Right kidney (tissue), 9 donors: ENCODE data around the gene DCP1B.

ENCODE experiments used
- DNase-seq: peaks from one replicate; pipeline ENCODE4 v3.0.0-alpha.2; 2016
- long read RNA-seq, 8 donors: transcript quantifications; one replicate each; lab custom pipeline, GENCODE V29; 2026

Gene DCP1B
- long read RNA-seq, donor 1, transcript DCP1B-201 (9 exons, 2,086 nt), result major isoform, 5 of 13 reads
- long read RNA-seq, donor 1, partial matches to known transcripts, result 6 of 13 reads
- long read RNA-seq, donor 1, other reads (novel, unspliced or antisense), result 0 of 13 reads
- long read RNA-seq, donor 2, partial matches to known transcripts, result 0 of 3 reads
- long read RNA-seq, donor 2, other reads (novel, unspliced or antisense), result 0 of 3 reads
- long read RNA-seq, donor 3, partial matches to known transcripts, result 0 of 3 reads
- long read RNA-seq, donor 3, other reads (novel, unspliced or antisense), result 0 of 3 reads
- long read RNA-seq, donor 4, transcript DCP1B-201 (9 exons, 2,086 nt), result major isoform, 6 of 15 reads
- long read RNA-seq, donor 4, partial matches to known transcripts, result 5 of 15 reads
- long read RNA-seq, donor 4, other reads (novel, unspliced or antisense), result 0 of 15 reads
- long read RNA-seq, donor 5, partial matches to known transcripts, result 0 of 7 reads
- long read RNA-seq, donor 5, other reads (novel, unspliced or antisense), result 0 of 7 reads
- long read RNA-seq, donor 6, partial matches to known transcripts, result 15 of 21 reads
- long read RNA-seq, donor 6, other reads (novel, unspliced or antisense), result 0 of 21 reads
- long read RNA-seq, donor 7, transcript DCP1B-201 (9 exons, 2,086 nt), result major isoform, 5 of 27 reads
- long read RNA-seq, donor 7, partial matches to known transcripts, result 18 of 27 reads
- long read RNA-seq, donor 7, other reads (novel, unspliced or antisense), result 0 of 27 reads
- long read RNA-seq, donor 8, partial matches to known transcripts, result 6 of 8 reads
- long read RNA-seq, donor 8, other reads (novel, unspliced or antisense), result 0 of 8 reads

DNA sequence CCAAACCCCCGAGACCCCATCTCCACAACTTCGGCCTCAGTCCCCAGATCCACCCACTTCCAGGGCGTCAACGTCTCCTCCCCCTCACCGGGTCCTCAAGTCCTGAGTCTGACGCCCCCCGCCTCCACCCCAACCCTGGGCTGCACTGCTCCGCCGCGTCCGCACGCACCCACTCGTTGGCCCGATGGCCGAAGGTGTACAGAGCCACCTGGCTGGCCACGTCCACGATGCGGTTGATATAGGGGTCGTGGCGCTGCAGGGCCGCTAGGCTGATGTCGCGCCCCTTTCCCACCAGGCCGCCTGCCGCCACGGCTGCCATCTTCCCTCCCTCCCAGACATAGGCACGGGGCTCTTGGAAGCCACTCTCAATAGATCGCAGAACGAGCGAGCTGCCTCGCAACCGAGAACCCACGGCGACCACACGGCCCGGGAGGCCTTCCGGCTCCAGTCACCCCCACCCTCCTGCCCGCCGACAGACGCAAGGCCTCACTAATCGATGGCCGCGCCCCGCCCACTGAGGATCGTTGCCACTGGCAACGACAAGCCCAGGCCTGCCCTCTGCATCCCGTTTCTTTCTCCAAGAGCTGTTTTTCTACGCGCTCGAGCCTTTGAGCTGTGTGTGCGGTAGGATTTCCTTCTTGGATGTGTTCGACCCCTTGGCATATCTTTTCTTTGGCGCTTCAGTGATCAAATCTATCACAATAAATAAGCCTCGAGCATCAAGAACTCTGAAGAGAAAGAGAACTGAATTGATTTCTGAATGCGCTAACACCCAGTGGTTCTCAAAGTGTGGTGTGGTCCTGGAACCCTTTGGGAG lies at the start of gene DCP1B:
DCP1B (minus strand) TSS at position 345 of the 817 bp plus-strand sequence; CDS start at position 319, 26 bp downstream.
- DNase-seq, result peak; percentile 97

GRCh38 chr12:2053691-2054090 lies 49.4 kb upstream of the DCP1B start:
- DNase-seq, result peak; percentile 62

DNA sequence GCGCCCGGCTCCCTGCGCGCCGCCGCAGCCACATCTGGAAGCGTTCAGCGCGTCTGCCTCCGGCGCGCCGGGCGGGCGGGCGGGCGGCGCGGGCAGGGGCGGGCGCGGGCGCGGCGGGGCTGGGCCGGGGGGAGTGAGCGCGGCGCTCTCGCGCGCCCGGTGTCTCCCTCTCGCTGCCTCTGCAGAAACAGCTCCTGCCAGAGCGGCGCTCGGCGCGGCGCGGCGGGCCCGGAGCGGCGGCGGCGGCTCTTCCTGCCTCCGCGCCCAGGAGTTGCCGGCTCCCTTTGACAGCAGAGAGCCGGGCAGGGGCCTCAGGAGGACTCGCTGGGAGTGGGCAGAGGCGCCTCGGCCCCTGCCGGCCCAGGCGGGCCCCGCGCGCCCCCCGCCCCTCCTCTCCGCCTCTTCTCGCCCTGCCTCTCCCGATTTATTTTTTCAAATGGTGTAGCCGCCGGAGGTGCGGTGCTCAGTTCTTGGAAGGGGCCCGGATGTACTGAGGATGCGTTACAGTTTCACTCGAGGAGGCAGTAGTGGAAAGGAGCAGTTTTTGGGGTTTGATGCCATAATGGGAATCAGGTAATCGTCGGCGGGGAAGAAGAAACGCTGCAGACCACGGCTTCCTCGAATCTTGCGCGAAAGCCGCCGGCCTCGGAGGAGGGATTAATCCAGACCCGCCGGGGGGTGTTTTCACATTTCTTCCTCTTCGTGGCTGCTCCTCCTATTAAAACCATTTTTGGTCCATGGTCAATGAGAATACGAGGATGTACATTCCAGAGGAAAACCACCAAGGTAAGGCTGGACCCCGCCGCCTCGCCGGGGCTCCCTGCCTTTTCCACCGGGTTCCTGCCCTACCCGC lies 48.8 kb upstream of the DCP1B start, which contains the start of gene CACNA1C:
CACNA1C (plus strand) TSS at position 162 of the 853 bp plus-strand sequence; CDS start at position 738, 576 bp downstream.
- DNase-seq, result peak; percentile 82

DNA sequence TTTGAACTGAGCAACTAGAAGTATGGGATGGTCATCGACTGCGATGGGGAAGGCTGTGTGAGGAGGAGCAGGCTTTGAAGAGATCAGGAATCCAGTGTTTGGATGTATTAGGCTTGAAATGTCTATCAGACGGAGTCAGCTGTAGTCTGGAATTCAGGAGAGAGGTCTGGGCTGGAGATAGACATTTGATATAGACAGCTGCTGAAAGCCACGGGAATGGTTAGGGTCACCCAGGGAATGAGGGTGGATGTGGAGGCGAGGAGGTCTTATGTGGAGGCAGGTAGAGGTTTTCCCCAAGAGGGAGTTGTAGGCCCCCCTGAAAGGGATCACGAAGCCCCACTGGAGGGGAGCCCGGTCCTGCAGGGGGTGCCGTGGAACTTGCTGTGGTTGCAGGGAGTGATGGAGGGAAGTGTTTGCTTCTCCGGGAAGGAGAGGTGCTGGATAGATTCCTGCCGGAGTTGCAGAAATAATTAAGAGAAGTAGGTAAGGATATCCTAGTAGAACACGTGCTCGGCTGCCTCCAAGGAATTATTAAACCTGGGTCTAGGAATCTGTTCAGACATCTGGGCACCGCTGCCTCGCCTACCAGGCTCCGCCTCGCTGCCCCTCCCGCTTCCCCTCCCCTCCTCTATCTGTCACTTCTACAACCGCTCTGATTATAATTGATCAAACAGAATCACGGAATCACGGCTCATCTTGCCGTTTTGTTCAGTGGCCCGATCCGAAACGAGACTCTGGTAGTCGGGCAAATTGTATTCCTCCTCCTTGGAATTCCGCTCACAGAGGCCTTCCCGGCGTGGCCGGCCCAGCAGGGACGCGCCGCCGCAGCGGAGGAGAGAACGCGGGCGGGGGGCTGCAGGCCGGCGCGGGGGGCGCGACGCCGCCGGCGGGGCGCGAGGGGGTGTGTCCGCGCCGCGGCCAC lies 47.7 kb upstream of the DCP1B start:
- DNase-seq, result peak; percentile 78

- no peak for DNase-seq
Observed at GRCh38 chr12:2049604-2050540, 45.6 kb upstream of the DCP1B start.

DNA sequence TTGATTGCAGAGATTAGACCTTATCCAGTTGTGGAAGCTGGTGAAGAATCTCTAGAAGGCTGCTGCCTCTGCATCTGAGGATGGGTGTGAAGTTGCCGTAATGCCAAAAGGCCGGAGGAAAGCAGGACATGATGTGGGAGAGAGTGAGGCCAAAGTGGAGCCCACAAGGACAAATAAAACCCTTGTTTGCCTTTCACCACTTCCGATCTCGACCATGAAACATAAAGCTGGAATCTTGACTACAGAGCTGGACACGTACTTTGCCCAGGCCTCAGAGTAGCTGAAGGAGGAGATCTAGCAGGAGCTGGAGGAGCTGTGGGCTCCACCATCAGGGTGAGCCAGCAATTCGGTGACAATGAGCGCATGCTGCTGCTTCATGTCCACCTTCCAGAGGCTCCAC lies 43.5 kb upstream of the DCP1B start:
- no peak for DNase-seq

- DNase-seq, result no peak
Observed at GRCh38 chr12:2046957-2047356, 42.7 kb upstream of the DCP1B start.

GRCh38 chr12:2044165-2044564 lies 39.9 kb upstream of the DCP1B start:
- DNase-seq, result no peak

- no peak for DNase-seq
Observed at GRCh38 chr12:2043054-2043453, 38.8 kb upstream of the DCP1B start.

GRCh38 chr12:2039034-2039433 lies 34.8 kb upstream of the DCP1B start:
- DNase-seq, result no peak

GRCh38 chr12:2035431-2036055 lies 31.3 kb upstream of the DCP1B start:
- DNase-seq, result no peak

GRCh38 chr12:2034633-2035430 lies 30.6 kb upstream of the DCP1B start:
- peak; percentile 84 for DNase-seq

DNA sequence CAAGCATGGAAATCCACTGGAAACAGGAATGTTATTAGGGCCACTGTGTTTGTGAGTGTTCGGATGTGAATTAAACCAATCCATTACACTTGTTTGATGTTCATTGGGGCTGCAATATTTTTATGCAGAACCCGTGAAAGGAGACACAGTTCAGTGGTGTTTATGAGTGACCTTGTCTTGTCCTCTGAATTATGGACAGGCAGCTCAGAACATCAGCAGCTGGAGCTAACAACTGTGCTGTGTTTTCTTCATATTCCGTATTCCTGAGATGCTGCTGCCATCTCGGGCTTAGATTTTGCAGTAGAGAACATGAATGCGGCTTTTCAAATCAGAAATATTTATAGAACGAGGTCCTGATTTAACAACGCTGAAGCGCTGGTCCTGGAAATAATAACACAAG lies 28.2 kb upstream of the DCP1B start:
- DNase-seq, result no peak

DNA sequence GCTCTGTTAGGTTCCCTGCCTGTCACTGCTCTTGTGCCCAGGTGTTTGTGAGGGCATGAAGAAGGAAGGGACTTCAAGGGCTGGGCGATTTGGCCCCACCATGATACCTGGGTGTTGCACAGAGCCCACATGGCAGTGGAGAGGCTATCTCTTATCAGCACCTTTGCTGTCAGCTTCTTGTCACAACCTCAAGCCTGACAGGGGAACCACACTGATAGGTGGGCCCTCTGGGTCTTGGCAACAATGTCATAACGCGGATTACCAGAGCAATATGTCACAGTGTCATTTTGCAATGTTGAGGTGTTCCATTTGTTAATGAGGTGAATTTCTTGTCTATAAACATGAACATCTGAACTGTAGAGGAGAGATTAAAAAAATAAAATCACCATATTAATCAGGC lies 25.6 kb upstream of the DCP1B start:
- DNase-seq, result no peak

DNA sequence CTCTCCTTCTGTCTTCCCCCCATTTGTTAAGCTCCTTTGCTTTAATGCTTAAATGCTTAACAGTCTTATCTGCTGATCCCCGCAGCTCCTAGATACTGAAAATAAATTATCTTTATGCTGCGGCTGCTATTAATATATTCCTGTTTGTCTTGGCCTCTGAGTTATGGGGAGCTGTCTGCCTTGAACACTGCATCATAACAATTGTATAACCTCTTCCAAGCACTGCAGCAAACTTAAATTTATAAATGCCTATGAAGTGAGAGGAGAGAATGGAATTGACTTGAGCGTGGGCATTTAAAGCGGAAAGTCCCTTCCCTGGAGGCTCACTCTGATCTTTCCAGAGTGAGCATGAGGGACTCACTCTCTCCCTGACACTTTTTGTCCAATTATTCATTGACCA lies 23.1 kb upstream of the DCP1B start:
- DNase-seq, result no peak

GRCh38 chr12:2023365-2023764 lies 19.1 kb upstream of the DCP1B start:
- no peak for DNase-seq

DNA sequence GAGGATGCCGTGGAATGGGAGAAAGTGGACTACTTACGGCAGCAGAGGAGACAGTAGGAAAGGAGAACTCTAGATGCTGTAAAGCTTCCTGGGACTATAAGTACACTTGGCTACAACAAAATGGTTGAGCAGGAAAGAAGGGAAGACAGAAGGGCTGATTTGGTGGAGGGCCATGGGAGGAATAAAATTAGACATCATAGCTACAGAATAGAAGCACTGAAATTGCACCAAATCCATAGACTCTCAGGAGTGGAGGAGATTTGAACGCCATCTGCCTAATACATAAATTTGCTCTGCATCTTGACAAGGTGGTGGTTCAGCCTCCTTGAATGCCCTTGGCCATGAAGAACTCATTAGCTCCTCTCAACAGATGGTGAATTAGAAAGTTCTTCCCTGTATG lies 16.3 kb upstream of the DCP1B start:
- DNase-seq, result no peak

GRCh38 chr12:2019126-2019525 lies 14.9 kb upstream of the DCP1B start:
- DNase-seq, result no peak
